ENCODE results near the gene PTCSC3.
"Not testable (repeated sequence)": the region's sequence is repeated elsewhere in the genome, so short reads cannot be mapped to it uniquely, and the experiment has no call there.

Gene PTCSC3

DNA sequence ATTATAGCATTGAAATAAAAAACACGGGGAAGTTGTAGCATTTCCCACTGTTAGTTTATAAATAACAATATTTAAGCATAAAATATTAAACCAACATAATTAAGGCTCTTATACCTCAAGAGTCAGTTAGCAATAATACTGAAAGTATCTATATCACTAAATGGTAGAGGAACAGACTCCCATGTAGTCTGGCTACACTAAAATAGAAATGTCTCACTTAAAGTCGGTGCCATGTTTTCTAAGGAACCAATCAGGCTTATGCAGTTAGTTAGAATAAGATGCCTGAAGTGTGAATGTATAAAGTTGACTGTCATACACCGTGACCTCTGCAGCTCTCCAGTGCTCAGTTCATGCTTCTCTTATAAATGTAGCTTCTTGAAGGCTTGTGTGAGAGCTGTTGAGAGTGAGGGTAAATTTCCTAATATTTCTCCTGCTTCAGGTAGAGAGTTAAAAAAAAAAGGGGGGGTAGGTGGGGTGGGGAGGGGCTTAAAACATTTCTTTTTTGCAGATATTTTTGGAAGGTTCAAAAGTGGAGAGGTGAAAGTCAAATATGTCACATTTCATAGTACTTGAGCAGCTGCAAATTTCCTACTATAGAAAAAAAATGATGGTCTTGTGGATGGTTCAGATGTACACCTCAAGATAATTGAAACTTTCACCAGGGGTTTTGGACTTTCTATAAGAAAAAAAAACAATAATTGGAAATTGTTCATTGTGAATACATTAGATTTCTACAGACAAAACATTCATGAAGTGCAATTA lies 64.5 kb downstream of the PTCSC3 start:
- H3K27me3 ChIP-seq (ENCODE audit: control insufficient read depth, insufficient read depth, low read length) = no peaks in the 10 kb centered on the region
- no peak overlapping the region for H3K9ac ChIP-seq (ENCODE audit: low read length)
- no peaks in the 10 kb centered on the region for H3K4me1 ChIP-seq (ENCODE audit: control insufficient read depth, low read depth, low read length)
- H3K4me3 ChIP-seq (ENCODE audit: low read length) = no peak overlapping the region
- H3K36me3 ChIP-seq (ENCODE audit: control insufficient read depth, low read depth, low read length) = no peaks in the 10 kb centered on the region
- no peaks in the 10 kb centered on the region for H3K9me3 ChIP-seq (ENCODE audit: control insufficient read depth, low read depth, low read length)
- no peak overlapping the region for H3K27ac ChIP-seq (ENCODE audit: low read length)

DNA sequence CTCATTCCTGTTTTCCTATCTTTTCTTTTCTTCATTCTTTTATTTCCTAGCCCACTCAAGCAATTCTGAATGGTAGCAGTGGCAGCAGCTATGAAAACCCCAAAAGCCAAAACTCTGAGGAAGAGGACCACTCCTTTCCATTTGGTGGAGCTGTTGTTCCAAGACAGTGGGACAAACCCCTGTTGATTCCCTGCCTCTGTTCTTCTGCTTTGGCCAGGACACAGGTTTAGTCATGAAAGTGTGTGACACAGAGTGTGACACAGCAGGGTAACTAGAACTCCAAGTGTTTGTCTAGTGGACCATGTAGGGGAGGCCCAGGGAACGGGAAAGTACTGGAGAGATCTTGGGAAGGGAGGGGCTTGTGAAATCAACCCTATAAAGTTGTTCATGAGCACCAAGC lies 71.1 kb downstream of the PTCSC3 start:
- H3K36me3 ChIP-seq (ENCODE audit: control insufficient read depth, low read depth, low read length) = no peaks in the 10 kb centered on the region
- no peaks in the 10 kb centered on the region for H3K4me1 ChIP-seq (ENCODE audit: control insufficient read depth, low read depth, low read length)
- H3K27ac ChIP-seq (ENCODE audit: low read length) = no peak overlapping the region
- no peaks in the 10 kb centered on the region for H3K9me3 ChIP-seq (ENCODE audit: control insufficient read depth, low read depth, low read length)
- H3K27me3 ChIP-seq (ENCODE audit: control insufficient read depth, insufficient read depth, low read length) = no peaks in the 10 kb centered on the region
- H3K9ac ChIP-seq (ENCODE audit: low read length) = no peak overlapping the region
- H3K4me3 ChIP-seq (ENCODE audit: low read length) = no peak overlapping the region

DNA sequence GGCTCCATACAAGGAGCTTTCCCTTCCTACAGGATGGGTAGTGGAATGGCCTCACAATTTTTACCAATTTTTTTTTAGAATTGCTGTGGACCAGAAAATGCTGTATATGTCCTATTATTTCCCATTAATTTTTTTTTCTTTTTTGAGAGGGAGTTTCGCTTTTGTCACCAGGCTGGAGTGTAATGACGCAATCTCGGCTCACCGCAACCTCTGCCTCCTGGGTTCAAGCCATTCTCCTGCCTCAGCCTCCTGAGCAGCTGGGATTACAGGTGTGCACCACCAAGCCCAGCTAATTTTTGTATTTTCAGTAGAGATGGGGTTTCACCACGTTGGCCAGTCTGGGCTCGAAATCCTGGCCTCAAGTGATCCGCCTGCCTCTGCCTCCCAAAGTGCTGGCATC lies 72.3 kb downstream of the PTCSC3 start:
- not testable (repeated sequence) for H3K27ac ChIP-seq (ENCODE audit: low read length); H3K36me3 ChIP-seq (ENCODE audit: control insufficient read depth, low read depth, low read length); H3K27me3 ChIP-seq (ENCODE audit: control insufficient read depth, insufficient read depth, low read length); H3K4me1 ChIP-seq (ENCODE audit: control insufficient read depth, low read depth, low read length); H3K9me3 ChIP-seq (ENCODE audit: control insufficient read depth, low read depth, low read length); H3K4me3 ChIP-seq (ENCODE audit: low read length); H3K9ac ChIP-seq (ENCODE audit: low read length)

DNA sequence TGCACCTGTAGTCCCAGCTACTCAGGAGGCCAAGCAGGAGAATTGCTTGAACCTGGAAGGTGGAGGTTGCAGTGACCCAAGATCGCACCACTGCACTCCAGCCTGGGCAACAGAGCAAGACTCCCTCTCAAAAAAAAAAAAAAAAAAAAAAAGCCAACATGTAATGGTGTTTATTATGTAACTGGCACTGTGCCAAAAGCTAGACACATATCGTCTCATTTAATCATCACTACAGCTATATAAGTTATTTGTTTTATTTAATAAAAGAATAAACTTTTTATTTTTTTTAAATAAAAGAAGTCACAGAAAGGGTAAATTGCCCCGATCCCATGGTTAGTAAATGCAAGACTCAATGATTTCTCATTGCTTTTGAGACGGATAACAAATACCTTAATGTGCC lies 76.9 kb downstream of the PTCSC3 start:
- Histone ChIP-seq H3K27ac (ENCODE audit: low read length) (no peak overlapping the region), H3K4me1 (ENCODE audit: control insufficient read depth, low read depth, low read length) (no peaks in the 10 kb centered on the region), H3K9me3 (ENCODE audit: control insufficient read depth, low read depth, low read length) (no peaks in the 10 kb centered on the region), H3K27me3 (ENCODE audit: control insufficient read depth, insufficient read depth, low read length) (no peaks in the 10 kb centered on the region), H3K4me3 (ENCODE audit: low read length) (no peak overlapping the region), H3K9ac (ENCODE audit: low read length) (no peak overlapping the region), H3K36me3 (ENCODE audit: control insufficient read depth, low read depth, low read length) (no peaks in the 10 kb centered on the region)

DNA sequence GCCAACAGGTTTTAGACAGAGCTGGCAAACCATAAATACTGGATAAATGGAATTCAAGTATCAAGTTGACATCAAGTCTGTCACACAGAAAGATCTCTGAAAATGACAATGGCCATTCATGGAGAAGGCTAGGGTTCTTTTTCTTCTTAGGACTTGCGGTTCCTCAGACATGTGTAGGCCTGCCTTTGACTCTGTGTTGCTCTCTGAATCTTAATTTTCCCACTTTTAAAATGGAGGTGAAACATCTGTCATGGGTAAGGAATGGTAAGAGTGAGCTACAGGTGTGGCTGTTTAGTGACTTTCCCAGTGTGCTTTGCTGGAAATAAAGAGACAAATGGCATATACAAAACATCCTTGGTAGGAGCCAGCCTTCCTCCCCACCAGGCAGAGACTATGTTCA lies 79.2 kb downstream of the PTCSC3 start:
- H3K9me3 ChIP-seq (ENCODE audit: control insufficient read depth, low read depth, low read length) = no peaks in the 10 kb centered on the region
- H3K27me3 ChIP-seq (ENCODE audit: control insufficient read depth, insufficient read depth, low read length) = no peaks in the 10 kb centered on the region

DNA sequence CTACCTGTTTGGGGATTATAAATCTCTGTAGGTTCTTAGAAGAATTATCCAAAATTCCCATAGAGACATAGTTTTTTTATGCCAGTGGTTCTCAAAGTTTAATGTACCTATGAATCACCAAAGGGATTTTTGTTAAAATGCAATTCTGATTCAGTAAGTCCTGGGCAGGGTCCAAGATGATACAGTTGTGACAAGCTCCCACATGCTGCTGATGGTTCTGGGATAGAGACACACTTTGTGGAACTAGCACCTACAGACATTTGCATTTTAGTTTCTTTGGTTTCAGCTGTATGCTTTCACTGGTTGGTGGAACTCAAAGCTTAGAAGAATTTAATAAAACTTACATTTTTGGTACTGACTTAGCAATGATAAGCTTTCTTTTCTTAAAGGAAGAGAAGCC lies 80.4 kb downstream of the PTCSC3 start:
- no peak overlapping the region for H3K27ac ChIP-seq (ENCODE audit: low read length)
- H3K9ac ChIP-seq (ENCODE audit: low read length) = no peak overlapping the region
- no peaks in the 10 kb centered on the region for H3K4me1 ChIP-seq (ENCODE audit: control insufficient read depth, low read depth, low read length)
- no peak overlapping the region for H3K4me3 ChIP-seq (ENCODE audit: low read length)
- no peaks in the 10 kb centered on the region for H3K27me3 ChIP-seq (ENCODE audit: control insufficient read depth, insufficient read depth, low read length)
- no peaks in the 10 kb centered on the region for H3K36me3 ChIP-seq (ENCODE audit: control insufficient read depth, low read depth, low read length)
- H3K9me3 ChIP-seq (ENCODE audit: control insufficient read depth, low read depth, low read length) = no peaks in the 10 kb centered on the region

More for the DNA sequence above, 79.2 kb downstream of the PTCSC3 start:
- no peaks in the 10 kb centered on the region for H3K4me1 ChIP-seq (ENCODE audit: control insufficient read depth, low read depth, low read length)
- H3K36me3 ChIP-seq (ENCODE audit: control insufficient read depth, low read depth, low read length) = no peaks in the 10 kb centered on the region
- no peak overlapping the region for H3K27ac ChIP-seq (ENCODE audit: low read length)
- no peak overlapping the region for H3K4me3 ChIP-seq (ENCODE audit: low read length)
- no peak overlapping the region for H3K9ac ChIP-seq (ENCODE audit: low read length)

DNA sequence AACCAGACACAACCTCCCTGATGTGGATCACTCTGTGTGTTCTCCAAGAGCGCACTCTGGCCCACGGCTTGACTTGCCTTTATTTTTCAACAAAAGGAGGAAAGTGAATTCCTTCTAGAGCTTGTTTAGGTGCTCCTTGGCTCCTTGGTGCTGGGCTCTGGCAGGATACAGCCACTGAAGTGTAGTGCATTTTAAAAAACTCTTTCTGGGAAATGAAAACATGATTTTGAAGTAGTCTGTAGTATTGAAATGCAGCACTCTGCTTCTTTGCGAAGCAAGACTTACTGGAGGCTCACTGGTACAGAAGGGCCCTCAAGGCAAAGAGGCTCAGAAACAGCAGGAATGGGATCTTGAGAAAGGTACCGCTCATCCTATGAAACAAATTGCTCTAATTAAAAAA lies 81.6 kb downstream of the PTCSC3 start:
- H3K4me3 ChIP-seq (ENCODE audit: low read length) = no peak overlapping the region
- H3K27me3 ChIP-seq (ENCODE audit: control insufficient read depth, insufficient read depth, low read length) = no peaks in the 10 kb centered on the region
- H3K4me1 ChIP-seq (ENCODE audit: control insufficient read depth, low read depth, low read length) = no peaks in the 10 kb centered on the region
- H3K36me3 ChIP-seq (ENCODE audit: control insufficient read depth, low read depth, low read length) = no peaks in the 10 kb centered on the region
- no peak overlapping the region for H3K27ac ChIP-seq (ENCODE audit: low read length)
- H3K9ac ChIP-seq (ENCODE audit: low read length) = no peak overlapping the region
- no peaks in the 10 kb centered on the region for H3K9me3 ChIP-seq (ENCODE audit: control insufficient read depth, low read depth, low read length)

DNA sequence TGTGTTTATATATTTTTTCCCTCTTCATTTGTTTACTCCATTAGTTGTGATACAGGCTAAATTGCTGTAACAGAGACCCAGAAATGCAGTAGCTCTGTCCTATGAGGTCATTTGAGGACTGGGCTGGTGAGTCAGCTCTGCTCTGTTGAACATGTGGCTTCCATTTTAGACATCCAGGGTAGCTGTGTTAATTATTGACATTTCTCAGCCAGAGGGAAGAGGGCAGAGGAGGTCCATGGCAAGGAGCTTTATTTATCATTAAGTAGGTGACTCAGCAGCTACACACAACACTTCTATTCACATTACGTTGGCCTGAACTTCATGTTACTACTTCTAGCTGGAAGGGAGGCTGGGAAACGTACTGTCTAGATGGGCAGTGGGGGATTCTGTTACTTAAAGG lies 85.4 kb downstream of the PTCSC3 start:
- no peaks in the 10 kb centered on the region for H3K9me3 ChIP-seq (ENCODE audit: control insufficient read depth, low read depth, low read length)
- H3K4me3 ChIP-seq (ENCODE audit: low read length) = no peak overlapping the region
- no peaks in the 10 kb centered on the region for H3K36me3 ChIP-seq (ENCODE audit: control insufficient read depth, low read depth, low read length)
- no peaks in the 10 kb centered on the region for H3K4me1 ChIP-seq (ENCODE audit: control insufficient read depth, low read depth, low read length)
- H3K27me3 ChIP-seq (ENCODE audit: control insufficient read depth, insufficient read depth, low read length) = no peaks in the 10 kb centered on the region
- H3K9ac ChIP-seq (ENCODE audit: low read length) = no peak overlapping the region
- no peak overlapping the region for H3K27ac ChIP-seq (ENCODE audit: low read length)

DNA sequence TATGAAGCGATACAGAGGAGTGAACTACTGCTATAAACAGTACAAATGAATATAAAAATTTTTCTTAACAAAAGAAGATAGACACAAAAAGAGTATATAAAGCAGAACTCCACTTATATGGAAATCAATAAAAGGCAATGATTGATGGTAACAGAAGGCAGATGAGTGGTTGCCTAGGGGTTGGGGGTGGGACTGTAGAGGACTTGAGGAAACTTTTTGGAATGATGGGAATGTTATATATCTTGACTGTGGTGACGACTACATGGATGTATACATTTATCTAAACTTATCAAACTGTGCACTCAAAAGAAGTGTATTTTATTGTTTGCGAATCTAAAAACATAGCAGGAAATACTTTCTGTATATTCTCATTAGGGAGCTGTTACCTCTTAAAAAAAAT lies 89.1 kb downstream of the PTCSC3 start:
- Histone ChIP-seq H3K9ac (ENCODE audit: low read length) (no peak overlapping the region), H3K36me3 (ENCODE audit: control insufficient read depth, low read depth, low read length) (no peaks in the 10 kb centered on the region), H3K4me1 (ENCODE audit: control insufficient read depth, low read depth, low read length) (no peaks in the 10 kb centered on the region), H3K9me3 (ENCODE audit: control insufficient read depth, low read depth, low read length) (no peaks in the 10 kb centered on the region), H3K27me3 (ENCODE audit: control insufficient read depth, insufficient read depth, low read length) (no peaks in the 10 kb centered on the region), H3K27ac (ENCODE audit: low read length) (no peak overlapping the region), H3K4me3 (ENCODE audit: low read length) (no peak overlapping the region)

DNA sequence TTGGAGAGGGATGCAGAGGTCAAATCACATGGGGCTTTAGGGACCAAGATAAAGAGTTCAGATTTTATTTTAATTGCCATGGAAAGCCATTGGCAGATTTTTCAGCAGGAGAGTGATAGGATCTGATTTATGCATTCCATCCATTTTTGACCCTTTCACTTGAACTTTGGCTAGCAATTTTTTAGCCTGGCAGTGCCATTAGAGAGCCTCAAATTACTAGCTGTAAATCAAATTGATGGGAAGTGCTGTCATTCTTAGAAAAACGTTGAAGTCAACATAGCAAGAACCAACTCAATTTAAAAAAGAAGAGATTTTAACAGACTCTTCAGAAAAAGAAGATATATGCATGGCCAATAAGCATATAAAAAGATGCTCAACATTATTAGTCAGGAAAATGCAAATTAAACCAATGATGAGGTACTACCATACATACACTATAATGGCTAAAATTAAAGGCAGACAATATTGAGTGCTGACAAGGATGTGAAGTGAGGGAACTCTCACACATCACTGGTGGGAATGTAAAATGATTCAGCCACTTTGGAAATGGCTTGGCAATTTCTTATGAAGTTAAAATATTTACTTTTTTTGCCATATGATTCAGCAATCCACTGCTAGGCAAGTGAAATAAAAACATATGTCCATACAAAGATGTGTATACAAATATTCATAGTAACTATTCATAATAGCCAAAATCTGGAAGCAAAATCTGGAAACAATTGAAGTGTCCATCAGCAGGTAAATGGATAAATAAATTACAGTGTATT lies 89.7 kb downstream of the PTCSC3 start:
- Histone ChIP-seq H3K9me3 (ENCODE audit: control insufficient read depth, low read depth, low read length) (no peaks in the 10 kb centered on the region), H3K4me1 (ENCODE audit: control insufficient read depth, low read depth, low read length) (no peaks in the 10 kb centered on the region), H3K4me3 (ENCODE audit: low read length) (no peak overlapping the region), H3K27me3 (ENCODE audit: control insufficient read depth, insufficient read depth, low read length) (no peaks in the 10 kb centered on the region), H3K27ac (ENCODE audit: low read length) (no peak overlapping the region), H3K36me3 (ENCODE audit: control insufficient read depth, low read depth, low read length) (no peaks in the 10 kb centered on the region), H3K9ac (ENCODE audit: low read length) (no peak overlapping the region)

DNA sequence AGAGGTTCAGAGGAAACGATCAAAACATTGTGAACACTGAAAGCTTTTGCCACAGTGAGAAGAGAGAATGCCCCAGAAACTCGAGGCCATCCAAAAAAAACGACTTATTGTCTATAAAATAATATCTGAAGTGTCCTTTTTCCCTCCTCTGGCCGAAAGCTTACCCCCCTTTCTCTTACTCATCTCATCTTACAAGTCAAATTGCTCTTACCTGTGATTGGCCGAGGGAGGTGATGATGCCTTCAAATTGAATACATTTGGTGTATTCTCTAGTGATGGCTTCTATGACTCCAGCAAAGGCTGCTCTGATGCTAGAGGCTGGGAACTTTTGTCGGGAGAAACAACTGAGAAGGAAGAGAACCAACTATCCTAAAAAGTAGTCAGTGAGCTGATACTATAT lies 90.7 kb downstream of the PTCSC3 start:
- Histone ChIP-seq H3K36me3 (ENCODE audit: control insufficient read depth, low read depth, low read length) (no peaks in the 10 kb centered on the region), H3K27ac (ENCODE audit: low read length) (no peak overlapping the region), H3K27me3 (ENCODE audit: control insufficient read depth, insufficient read depth, low read length) (no peaks in the 10 kb centered on the region), H3K9me3 (ENCODE audit: control insufficient read depth, low read depth, low read length) (no peaks in the 10 kb centered on the region), H3K4me3 (ENCODE audit: low read length) (no peak overlapping the region), H3K9ac (ENCODE audit: low read length) (no peak overlapping the region), H3K4me1 (ENCODE audit: control insufficient read depth, low read depth, low read length) (no peaks in the 10 kb centered on the region)
